Sigmoid colon (tissue), 7 donors: Measurements from ENCODE around the gene RNASE1. TPM values are rescaled to one million over a fixed set of nuclear protein-coding genes. Genes with fewer than 3 reads are reported as not detected.

Experiments used
- DNase-seq: peaks from one replicate; pipeline ENCODE4 v3.0.0-alpha.2; 2019
- H3K27ac ChIP-seq, 4 donors: fragments of 200-600 bp; sonication (generic); one replicate each; pipeline ENCODE4 v1.5.1; 2016 to 2019; ENCODE audit warnings: mild to moderate bottlenecking in 1 of 4
- H3K27me3 ChIP-seq, 3 donors: fragments of 200-600 bp; sonication (generic); one replicate each; pipeline ENCODE4 v1.5.1; 2019; ENCODE audit warnings: mild to moderate bottlenecking in 1 of 3
- H3K36me3 ChIP-seq, 4 donors: fragments of 200-600 bp; sonication (generic); one replicate each; pipeline ENCODE4 v1.5.1; 2016 to 2019
- H3K4me1 ChIP-seq, 4 donors: fragments of 200-600 bp; sonication (generic); one replicate each; pipeline ENCODE4 v1.5.1; 2017 to 2019
- H3K4me3 ChIP-seq, 4 donors: fragments of 200-600 bp; sonication (generic); one replicate each; pipeline ENCODE4 v1.5.1; 2017 to 2019; ENCODE audit warnings: mild to moderate bottlenecking in 2 of 4, moderate library complexity in 1 of 4
- H3K9me3 ChIP-seq, 4 donors: fragments of 200-600 bp in 3 of 4; sonication (generic) in 3 of 4; one replicate each; pipeline versions ENCODE4 v1.5.1 to v1.6.1; 2013 to 2019
- CTCF ChIP-seq, 4 experiments: fragments of 450-650 bp in 3 of 4; fragments of 200-600 bp in 1 of 4; IDR thresholded peaks; one replicate each; pipeline ENCODE4 v1.5.1; 2016 to 2019; ENCODE audit warnings: antibody characterized with exemption in 4 of 4, mild to moderate bottlenecking in 3 of 4, moderate library complexity in 2 of 4
- EP300 ChIP-seq, 4 donors: sonication (generic); formaldehyde crosslinking; IDR thresholded peaks; one replicate each; pipeline ENCODE4 v1.6.1; 2017; ENCODE audit warnings: antibody characterized with exemption in 4 of 4
- POLR2A ChIP-seq, 2 donors: fragments of 450-650 bp; IDR thresholded peaks; one replicate each; pipeline ENCODE4 v1.6.1; 2016; ENCODE audit warnings: antibody characterized with exemption in 2 of 2, mild to moderate bottlenecking in 2 of 2, moderate library complexity in 2 of 2
- POLR2AphosphoS5 ChIP-seq, 4 donors: sonication (generic); formaldehyde crosslinking; IDR thresholded peaks; one replicate each; pipeline ENCODE4 v1.6.1; 2017; ENCODE audit warnings: antibody characterized with exemption in 4 of 4
- WGBS, 2 donors: extraction: QIAGEN DNeasy Blood & Tissue Kit; methylation state at CpG; one replicate each; pipeline ENCODE4 v1.1.7; 2013; 5-methylcytosine and 5-hydroxymethylcytosine counted together
- intact Hi-C: fragments of 100-400 bp; cut with DNase I; formaldehyde crosslinking; loops from one replicate; pipeline ENCODE4 v1.15.1; 2023
- polyA plus RNA-seq, 3 donors: library from polyadenylated mRNA; stranded (reverse); fragments of 200-250 nt; gene quantifications; one replicate each; pipeline ENCODE4 v1.2.3, GENCODE V29; 2013
- total RNA-seq, 4 donors: library from RNA; depleted of rRNA; stranded (reverse); fragments of >200 nt; gene quantifications; one replicate each; pipeline ENCODE4 v1.1.0, GENCODE V29; 2016
- donor health status: healthy with polysubstance abuse.
- donor health status: Bipolar disorder and iron deficiency.
- donor health status: healthy.

RNASE1 gene
- total and polyA plus RNA-seq, 7 donors: 111 to 584 (median 361) TPM

DNA sequence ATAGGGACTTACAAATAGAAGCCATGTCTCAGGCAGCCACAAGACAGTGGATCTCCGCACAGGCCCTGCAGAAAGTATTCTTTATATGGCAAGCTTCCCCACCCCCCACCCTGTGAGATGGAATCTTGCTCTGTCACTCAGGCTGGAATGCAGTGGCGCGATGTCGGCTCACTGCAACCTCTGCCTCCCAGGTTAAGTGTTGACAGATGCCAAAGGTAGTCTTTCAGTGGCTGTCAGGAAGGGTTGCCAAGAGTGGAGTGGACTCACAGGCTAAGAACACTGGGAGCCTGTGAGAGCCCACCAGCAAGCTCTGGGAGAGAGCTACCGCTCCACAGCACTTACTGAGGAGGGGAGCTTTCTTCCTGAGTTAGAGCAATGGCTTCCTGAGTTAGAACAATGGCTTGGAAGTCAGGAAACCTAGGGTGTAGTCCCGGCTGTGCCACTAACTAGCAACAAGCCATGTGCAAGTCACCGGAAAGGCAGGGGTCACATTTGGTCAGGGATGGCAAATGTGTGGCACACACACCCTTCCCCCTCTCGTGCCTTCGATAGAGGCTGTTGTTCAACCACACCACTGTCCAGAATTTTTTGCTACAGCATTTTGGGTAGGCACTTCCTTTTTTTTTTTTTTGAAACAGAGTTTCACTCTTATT, 2.6 kb downstream of the RNASE1 start:
- peak overlapping the region; percentile 56 to 65 (median 60) for H3K27ac ChIP-seq

DNA sequence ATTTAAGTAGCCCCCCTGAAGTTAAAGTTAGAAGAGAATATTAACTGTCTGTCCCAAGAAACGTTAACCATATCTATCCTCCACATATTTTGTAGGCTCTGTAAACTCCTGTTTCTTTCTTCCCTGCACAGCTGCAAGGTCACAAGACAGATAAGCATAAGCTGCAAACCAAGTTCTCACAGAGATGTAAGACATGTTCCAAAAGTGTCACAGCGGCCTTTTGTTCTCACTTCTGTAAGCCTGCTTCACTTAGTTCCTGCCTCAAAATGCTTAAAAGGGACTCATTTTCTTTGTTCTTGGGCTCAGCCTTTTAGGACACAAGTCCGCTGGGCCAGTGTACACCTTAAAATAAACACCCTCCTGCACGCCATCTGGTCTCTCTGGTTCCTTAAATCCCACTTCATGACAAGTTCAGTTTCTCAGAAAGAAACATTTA, 3.2 kb downstream of the RNASE1 start:
- Histone ChIP-seq H3K9me3 (no peaks in the 10 kb centered on the region), H3K27me3 (no peaks in the 10 kb centered on the region), H3K4me1 (peaks cover 0 to 16% (median 13%) of the 10 kb centered on the region in 4 donors), H3K27ac (peak overlapping the region; percentile 56 to 65 (median 60)), H3K36me3 (no peaks in the 10 kb centered on the region), H3K4me3 (peak overlapping the region in 2 of 4 donors; percentile 24 to 42)
- TF ChIP-seq CTCF (IDR thresholded peaks at IDR 0.05): no peak
- no peak for TF ChIP-seq POLR2AphosphoS5 (IDR thresholded peaks at IDR 0.05)
- TF ChIP-seq POLR2A (IDR thresholded peaks at IDR 0.05): no peak
- TF ChIP-seq EP300 (IDR thresholded peaks at IDR 0.05): no peak
- intact Hi-C loops: no loop called here
- no peak for DNase-seq
- 35 to 39% methylated on average over 4 of the region's 4 CpGs for WGBS, 2 donors

More for the DNA sequence above, 2.6 kb downstream of the RNASE1 start:
- Histone ChIP-seq H3K9me3 (no peaks in the 10 kb centered on the region), H3K4me3 (peak overlapping the region in 2 of 4 donors; percentile 24 to 42), H3K4me1 (peaks cover 0 to 16% (median 13%) of the 10 kb centered on the region in 4 donors), H3K27me3 (no peaks in the 10 kb centered on the region), H3K36me3 (no peaks in the 10 kb centered on the region)
- 49 to 80% methylated on average over 9 of the region's 9 CpGs for WGBS, 2 donors
- intact Hi-C loops: no loop called here
- peak; percentile 72 for DNase-seq
- peak in 2 of 4 donors; percentile 20 to 41 for TF ChIP-seq POLR2AphosphoS5 (IDR thresholded peaks at IDR 0.05)
- TF ChIP-seq CTCF (IDR thresholded peaks at IDR 0.05): no peak

DNA sequence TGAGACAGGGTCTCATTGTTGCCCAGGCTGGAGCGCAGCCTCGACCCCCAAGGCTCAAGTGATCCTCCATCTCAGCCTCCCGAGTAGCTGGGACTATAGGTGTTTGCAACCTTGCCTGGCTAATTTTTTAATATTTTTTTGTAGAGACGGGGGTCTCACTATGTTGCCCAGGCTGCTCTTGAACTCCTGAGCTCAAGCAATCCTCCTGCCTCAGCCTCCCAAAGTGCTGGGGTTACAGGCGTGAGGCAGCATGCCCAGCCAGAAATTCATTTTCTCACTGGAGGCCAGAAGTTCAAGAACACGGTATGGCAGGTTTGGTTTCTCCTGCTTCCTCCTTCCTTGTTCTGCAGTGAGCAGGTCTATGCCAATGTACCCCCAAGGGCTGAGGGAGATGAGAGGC, 3.7 kb downstream of the RNASE1 start:
- H3K4me3 ChIP-seq: peak overlapping the region in 2 of 4 donors; percentile 24 to 42
- H3K9me3 ChIP-seq: no peaks in the 10 kb centered on the region
- TF ChIP-seq EP300 (IDR thresholded peaks at IDR 0.05): no peak
- TF ChIP-seq POLR2AphosphoS5 (IDR thresholded peaks at IDR 0.05): no peak
- no peak for TF ChIP-seq CTCF (IDR thresholded peaks at IDR 0.05)
- TF ChIP-seq POLR2A (IDR thresholded peaks at IDR 0.05): no peak
- H3K4me1 ChIP-seq: peaks cover 0 to 16% (median 13%) of the 10 kb centered on the region in 4 donors
- WGBS, 2 donors: 84 to 85% methylated on average over 6 of the region's 6 CpGs
- H3K27ac ChIP-seq: peak overlapping the region; percentile 56 to 65 (median 60)
- H3K27me3 ChIP-seq: no peaks in the 10 kb centered on the region
- no peak for DNase-seq
- no peaks in the 10 kb centered on the region for H3K36me3 ChIP-seq
- intact Hi-C loops: no loop called here

DNA sequence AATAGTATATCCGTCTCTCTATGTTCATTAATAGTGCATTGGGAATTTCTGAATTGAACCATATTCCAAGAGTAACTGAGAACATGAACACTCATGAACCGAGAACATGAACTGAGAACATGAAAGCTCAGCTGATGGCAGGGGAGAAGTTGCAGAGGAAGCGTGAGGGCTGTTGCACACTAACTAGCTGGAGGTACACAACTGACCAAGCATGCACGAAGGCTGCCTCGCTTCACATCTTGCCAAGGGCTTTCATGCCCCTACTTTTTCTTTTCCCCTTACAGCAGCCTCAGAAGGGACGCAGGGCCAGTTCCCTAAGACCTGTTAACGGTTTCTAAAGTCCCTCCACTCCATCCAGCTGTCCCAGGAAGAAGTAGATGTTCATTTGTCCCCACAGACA, 4.3 kb downstream of the RNASE1 start:
- Histone ChIP-seq H3K27me3 (no peaks in the 10 kb centered on the region), H3K9me3 (no peaks in the 10 kb centered on the region), H3K4me3 (no peak overlapping the region), H3K36me3 (no peaks in the 10 kb centered on the region), H3K4me1 (peaks cover 0 to 16% (median 13%) of the 10 kb centered on the region in 4 donors), H3K27ac (peak overlapping the region in 3 of 4 donors; percentile 56 to 65 (median 58))
- TF ChIP-seq POLR2AphosphoS5 (IDR thresholded peaks at IDR 0.05) (peak in 1 of 4 donors; percentile 10), POLR2A (IDR thresholded peaks at IDR 0.05) (no peak)
- no peak for DNase-seq
- 69 to 83% methylated on average over 7 of the region's 7 CpGs for WGBS, 2 donors
- intact Hi-C loops: no loop called here

GRCh38 chr14:20797164-20797563, 5.5 kb downstream of the RNASE1 start:
- H3K4me1 ChIP-seq: peaks cover 0 to 16% (median 13%) of the 10 kb centered on the region in 4 donors
- intact Hi-C loops: no loop called here
- H3K36me3 ChIP-seq: no peaks in the 10 kb centered on the region
- DNase-seq: no peak
- TF ChIP-seq POLR2AphosphoS5 (IDR thresholded peaks at IDR 0.05): no peak
- TF ChIP-seq EP300 (IDR thresholded peaks at IDR 0.05): no peak
- TF ChIP-seq POLR2A (IDR thresholded peaks at IDR 0.05): no peak
- TF ChIP-seq CTCF (IDR thresholded peaks at IDR 0.05): no peak
- H3K27ac ChIP-seq: no peak overlapping the region
- H3K9me3 ChIP-seq: no peaks in the 10 kb centered on the region
- no peaks in the 10 kb centered on the region for H3K27me3 ChIP-seq
- 96 to 98% methylated on average over 1 of the region's 1 CpG for WGBS, 2 donors
- H3K4me3 ChIP-seq: no peak overlapping the region
